OCI-LY7 (cell line): ENCODE measurements around the gene POU3F2.

Experiments used
- EZH2phosphoT487 ChIP-seq: fragments of 200-600 bp; sonication (generic); IDR thresholded peaks from 2 replicates; pipeline ENCODE4 v1.6.1; 2018; ENCODE audit warnings: low read depth, borderline replicate concordance, mild to moderate bottlenecking, mixed run types, antibody characterized with exemption, low read length, moderate library complexity, mixed read lengths
- TF ChIP-seq, protein P1 (sequence below): fragments of 200-600 bp; sonication (generic); conservative IDR thresholded peaks from 2 replicates; pipeline ENCODE4 v1.5.1; 2014; ENCODE audit warnings: mild to moderate bottlenecking, antibody characterized with exemption, low read length, moderate library complexity, mixed read lengths

DNA sequence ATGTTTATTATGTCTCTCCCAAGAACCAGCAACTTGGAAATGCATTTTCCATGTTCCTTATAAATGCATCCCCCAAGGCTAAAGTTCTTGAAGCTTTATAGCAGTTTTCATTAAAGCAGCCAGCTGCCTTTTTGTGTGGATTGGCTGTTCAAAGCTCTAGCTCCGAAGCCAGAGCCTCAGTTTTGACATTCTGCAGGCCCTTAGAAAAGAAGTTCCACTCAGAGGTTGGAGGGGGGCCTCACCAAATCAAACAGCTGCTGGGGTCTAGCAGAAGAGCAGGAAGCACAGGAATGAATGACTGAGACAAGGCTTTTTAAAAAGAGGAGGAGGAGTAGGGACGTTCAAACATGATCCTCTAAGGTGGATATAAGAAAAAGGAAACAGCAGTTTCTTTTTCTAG is 4.2 kb upstream of the POU3F2 start:
- TF ChIP-seq, protein P1, sequence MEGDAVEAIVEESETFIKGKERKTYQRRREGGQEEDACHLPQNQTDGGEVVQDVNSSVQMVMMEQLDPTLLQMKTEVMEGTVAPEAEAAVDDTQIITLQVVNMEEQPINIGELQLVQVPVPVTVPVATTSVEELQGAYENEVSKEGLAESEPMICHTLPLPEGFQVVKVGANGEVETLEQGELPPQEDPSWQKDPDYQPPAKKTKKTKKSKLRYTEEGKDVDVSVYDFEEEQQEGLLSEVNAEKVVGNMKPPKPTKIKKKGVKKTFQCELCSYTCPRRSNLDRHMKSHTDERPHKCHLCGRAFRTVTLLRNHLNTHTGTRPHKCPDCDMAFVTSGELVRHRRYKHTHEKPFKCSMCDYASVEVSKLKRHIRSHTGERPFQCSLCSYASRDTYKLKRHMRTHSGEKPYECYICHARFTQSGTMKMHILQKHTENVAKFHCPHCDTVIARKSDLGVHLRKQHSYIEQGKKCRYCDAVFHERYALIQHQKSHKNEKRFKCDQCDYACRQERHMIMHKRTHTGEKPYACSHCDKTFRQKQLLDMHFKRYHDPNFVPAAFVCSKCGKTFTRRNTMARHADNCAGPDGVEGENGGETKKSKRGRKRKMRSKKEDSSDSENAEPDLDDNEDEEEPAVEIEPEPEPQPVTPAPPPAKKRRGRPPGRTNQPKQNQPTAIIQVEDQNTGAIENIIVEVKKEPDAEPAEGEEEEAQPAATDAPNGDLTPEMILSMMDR, result no peak
- TF ChIP-seq EZH2phosphoT487, result no peak
